DMS153 (cell line): Measurements from ENCODE around the gene PMPCA.

ENCODE experiments used
- DNase-seq: peaks from one replicate; lab custom pipeline; 2025; lab: John Stamatoyannopoulos, UW

PMPCA gene

DNA sequence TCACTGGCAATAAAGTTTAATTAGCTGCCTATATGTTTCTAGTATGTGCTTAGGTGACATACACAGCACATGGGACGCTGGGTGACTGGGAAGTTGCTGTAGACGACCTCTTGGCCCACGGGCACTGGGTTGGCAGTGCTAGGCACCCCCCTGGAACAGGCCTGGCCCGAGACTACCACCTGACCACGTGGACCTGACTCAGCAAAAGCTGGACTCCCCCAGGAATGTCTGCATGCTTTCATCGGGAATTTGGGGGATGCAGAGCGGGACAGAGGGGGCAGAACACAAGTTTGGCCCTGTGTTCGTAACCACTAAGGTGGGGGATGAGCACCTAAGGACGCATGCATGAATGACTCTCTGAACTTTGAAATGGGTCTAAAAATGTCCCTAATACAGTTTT, 45.8 kb downstream of the PMPCA start:
- DNase-seq = no peak

DNA sequence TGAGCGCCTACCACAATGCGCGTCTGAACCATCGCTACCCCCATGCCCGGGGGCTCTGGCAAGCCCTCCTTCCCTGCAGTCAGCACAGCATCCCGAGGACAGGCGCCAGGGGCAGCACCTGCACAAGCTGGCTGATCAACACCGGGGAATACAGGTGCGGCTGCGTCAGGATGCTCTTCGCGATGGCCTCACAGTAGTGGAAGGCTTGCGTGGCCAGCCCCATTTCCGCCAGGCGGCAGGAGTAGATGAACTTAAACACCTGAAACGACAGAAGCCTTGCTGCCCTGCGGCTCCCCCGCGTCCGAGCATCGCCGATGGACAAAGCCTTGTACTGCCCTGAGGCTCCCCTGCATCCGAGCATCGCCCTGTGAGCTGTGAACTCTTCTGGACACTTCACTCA, 46.9 kb downstream of the PMPCA start:
- no peak for DNase-seq

- no peak for DNase-seq
Observed at GRCh38 chr9:136459425-136459824, 49.0 kb downstream of the PMPCA start.

DNA sequence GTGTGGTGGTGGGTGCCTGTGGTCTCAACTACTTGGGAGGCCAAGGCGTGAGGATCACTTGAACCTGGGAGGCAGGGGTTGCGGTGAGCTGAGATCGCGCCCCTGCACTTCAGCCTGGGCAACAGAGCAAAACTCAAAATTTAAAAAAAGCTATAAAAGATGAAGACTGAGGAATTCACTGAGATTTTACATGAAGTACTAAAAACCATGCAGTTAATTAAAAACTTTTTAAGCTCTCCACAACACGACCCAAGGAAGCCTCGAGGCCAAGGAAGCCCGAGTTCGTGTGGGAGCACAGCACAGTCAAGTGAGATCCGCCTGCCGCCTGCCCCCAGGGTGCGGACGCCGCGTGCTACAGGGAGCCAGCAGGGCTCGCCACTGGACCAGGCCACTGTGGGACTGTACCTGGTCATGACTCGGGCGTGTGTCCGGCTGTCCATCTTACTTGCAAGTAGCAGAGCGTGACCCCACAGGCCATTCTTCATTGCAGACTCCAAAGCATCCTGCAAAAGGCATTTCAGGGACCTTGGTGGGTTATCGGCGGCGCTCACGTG, 50.4 kb downstream of the PMPCA start:
- no peak for DNase-seq

GRCh38 chr9:136462664-136463063, 52.2 kb downstream of the PMPCA start:
- no peak for DNase-seq

DNA sequence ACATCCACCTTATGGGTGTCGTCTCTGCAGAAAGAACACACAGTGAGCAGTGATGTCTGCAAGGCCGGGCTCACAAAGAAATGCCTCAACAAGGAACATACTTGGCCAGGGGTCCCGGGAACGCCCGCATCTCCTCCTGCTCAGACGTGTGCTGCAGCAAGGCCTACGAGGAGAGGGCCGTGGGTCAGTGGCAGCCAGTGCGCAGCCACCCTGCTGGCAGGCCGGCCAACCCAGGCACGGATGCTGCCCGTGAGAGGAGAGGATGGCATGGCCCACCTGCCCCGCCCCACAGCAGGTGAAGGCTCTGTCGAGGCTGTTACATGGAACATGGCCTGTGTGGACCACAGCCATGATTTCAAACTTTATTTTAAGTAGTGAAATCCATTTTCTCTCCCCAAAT, 53.1 kb downstream of the PMPCA start:
- no peak for DNase-seq

GRCh38 chr9:136464241-136464640, 53.8 kb downstream of the PMPCA start:
- DNase-seq = no peak

DNA sequence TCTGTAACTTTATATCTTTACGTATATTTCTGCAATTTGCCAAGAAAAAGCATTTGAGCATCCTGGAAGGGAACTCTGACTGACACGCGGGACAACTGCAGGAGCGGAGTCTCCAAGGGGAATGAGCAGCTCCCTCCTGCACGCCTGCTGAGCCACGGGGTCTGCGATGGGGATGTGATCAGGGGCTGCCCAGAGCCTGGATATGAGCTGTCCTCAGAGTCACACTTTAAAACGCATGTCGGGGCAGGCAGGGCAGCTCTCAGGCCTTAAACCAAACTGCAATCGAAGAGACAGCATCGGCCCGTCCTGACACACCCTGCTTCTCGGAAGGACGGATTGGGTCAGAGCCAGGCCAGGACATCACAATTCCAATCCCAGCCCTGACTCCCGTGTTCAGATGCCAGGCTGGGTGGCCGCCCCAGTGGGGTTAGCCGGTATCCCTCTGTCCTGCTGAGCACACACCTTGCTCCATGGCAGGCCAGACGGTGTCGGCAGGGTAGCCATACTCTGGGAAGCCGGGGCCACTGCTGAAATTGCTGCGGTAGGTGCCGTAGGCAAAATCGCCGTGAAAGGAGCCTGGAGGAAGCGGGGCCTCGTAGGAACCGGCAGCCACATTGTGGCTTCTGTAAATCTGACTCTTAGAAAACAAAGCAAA, 55.2 kb downstream of the PMPCA start:
- no peak for DNase-seq

- DNase-seq = no peak
Observed at GRCh38 chr9:136466155-136466541, 55.7 kb downstream of the PMPCA start.

DNA sequence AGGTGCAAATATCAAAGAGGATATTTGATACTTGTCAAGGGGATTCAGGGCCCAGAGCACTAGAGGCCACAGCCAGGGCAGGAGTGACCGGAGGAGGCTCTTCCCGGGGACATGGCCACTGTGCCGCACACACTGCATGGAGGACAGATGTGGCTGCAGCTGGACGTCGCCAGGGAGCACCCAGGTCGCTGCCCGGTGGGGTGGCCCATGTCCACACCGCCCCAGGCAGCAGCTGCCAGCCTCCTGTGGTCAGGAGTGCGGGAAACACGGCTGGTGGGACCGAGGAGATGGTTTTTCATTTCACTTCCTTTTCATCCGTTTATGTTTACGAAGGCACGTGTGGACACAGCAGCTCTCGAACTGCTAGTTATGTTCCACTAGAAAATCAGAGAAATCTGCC, 57.3 kb downstream of the PMPCA start:
- DNase-seq = no peak

GRCh38 chr9:136470356-136470755, 59.9 kb downstream of the PMPCA start:
- DNase-seq = no peak

- DNase-seq = no peak
Observed at GRCh38 chr9:136470792-136471469, 60.5 kb downstream of the PMPCA start.

- no peak for DNase-seq
Observed at GRCh38 chr9:136471802-136472487, 61.5 kb downstream of the PMPCA start.

DNA sequence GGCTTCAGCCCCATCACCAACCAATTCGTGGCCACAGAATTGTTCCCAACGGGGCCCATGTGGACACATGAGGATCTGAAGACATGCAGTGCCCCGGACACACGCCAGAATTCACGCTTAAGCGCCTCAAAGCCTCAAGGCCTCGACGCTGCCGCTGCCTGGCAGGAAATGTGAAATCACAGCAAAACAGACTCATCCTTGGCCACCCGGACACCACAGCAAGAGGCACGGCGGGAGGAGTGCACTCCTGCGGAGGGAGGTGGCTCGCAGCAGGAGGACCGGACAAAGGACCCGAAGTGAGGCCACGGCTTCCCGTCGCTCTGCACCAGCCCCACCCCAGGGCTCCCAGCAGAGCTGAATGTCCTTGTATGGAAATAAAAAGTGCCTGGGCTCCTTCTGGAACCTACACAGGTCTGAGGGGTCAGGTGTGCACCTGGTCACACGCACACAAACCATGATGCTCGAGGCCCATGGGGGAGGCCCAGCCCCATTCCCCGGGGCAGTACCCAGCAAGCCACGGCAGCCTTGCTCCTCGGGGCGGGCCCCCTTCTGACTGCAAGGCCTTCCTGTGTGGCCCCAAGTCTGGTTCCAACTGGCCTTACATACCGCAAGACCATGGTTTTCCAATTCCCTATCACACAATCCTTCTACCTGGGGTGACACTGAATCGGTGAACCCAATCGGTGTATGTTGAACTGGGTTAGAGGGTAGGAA, 62.3 kb downstream of the PMPCA start:
- no peak for DNase-seq

- no peak for DNase-seq
Observed at GRCh38 chr9:136473354-136473721, 62.9 kb downstream of the PMPCA start.
